Skeletal muscle tissue (tissue), 4 donors: ENCODE measurements around the gene PANX3. TPM values are rescaled to one million over a fixed set of nuclear protein-coding genes. Genes with fewer than 3 reads are reported as not detected.

ENCODE experiments used
- H3K27ac ChIP-seq: one replicate; pipeline ENCODE4 v1.7.0; 2013; ENCODE audit warnings: mild to moderate bottlenecking, low read depth, low read length, inconsistent platforms
- H3K27me3 ChIP-seq, 3 donors: one replicate each; pipeline ENCODE4 v1.7.0; 2013; ENCODE audit warnings: low read length in 3 of 3; ENCODE audit not compliant: control insufficient read depth in 3 of 3, insufficient read depth in 3 of 3
- H3K36me3 ChIP-seq, 3 donors: one replicate each; pipeline ENCODE4 v1.7.0; 2013; ENCODE audit warnings: low read length in 3 of 3; ENCODE audit not compliant: control insufficient read depth in 3 of 3, insufficient read depth in 3 of 3
- H3K4me1 ChIP-seq, 3 donors: one replicate each; pipeline ENCODE4 v1.7.0; 2013; ENCODE audit warnings: low read length in 3 of 3, mild to moderate bottlenecking in 3 of 3; ENCODE audit not compliant: control insufficient read depth in 3 of 3, insufficient read depth in 3 of 3
- H3K4me3 ChIP-seq, 3 donors: one replicate each; pipeline ENCODE4 v1.7.0; 2013; ENCODE audit warnings: low read length in 3 of 3
- H3K9ac ChIP-seq, 3 donors: one replicate each; pipeline ENCODE4 v1.7.0; 2013; ENCODE audit warnings: low read length in 3 of 3, mild to moderate bottlenecking in 3 of 3, moderate library complexity in 2 of 3, low read depth in 1 of 3
- H3K9me3 ChIP-seq, 3 donors: one replicate each; pipeline ENCODE4 v1.7.0; 2013; ENCODE audit warnings: low read length in 3 of 3; ENCODE audit not compliant: control insufficient read depth in 3 of 3
- total RNA-seq: library from RNA; depleted of rRNA; stranded (reverse); fragments of >200 nt; gene quantifications from one replicate; pipeline ENCODE4 v1.2.3, GENCODE V29; 2014
- donor health status: Osteomylitis.

Gene PANX3
- total RNA-seq, 1 donor from 2014 or later, result not detected

GRCh38 chr11:124646148-124646547 lies 34.9 kb downstream of the PANX3 start:
- Histone ChIP-seq H3K36me3 (peaks cover 0 to 14% (median 9%) of the 10 kb centered on the region in 3 donors), H3K4me3 (no peak overlapping the region), H3K9me3 (no peaks in the 10 kb centered on the region), H3K9ac (no peak overlapping the region), H3K27ac (no peak overlapping the region), H3K27me3 (no peaks in the 10 kb centered on the region), H3K4me1 (peaks cover 2 to 6% (median 4%) of the 10 kb centered on the region in 3 donors)

GRCh38 chr11:124648610-124649009 lies 37.4 kb downstream of the PANX3 start:
- Histone ChIP-seq H3K9ac (no peak overlapping the region), H3K9me3 (no peaks in the 10 kb centered on the region), H3K27ac (no peak overlapping the region), H3K4me1 (peaks cover 2 to 6% (median 4%) of the 10 kb centered on the region in 3 donors), H3K36me3 (peaks cover 0 to 27% (median 9%) of the 10 kb centered on the region in 3 donors), H3K27me3 (no peaks in the 10 kb centered on the region), H3K4me3 (no peak overlapping the region)

- Histone ChIP-seq H3K27me3 (no peaks in the 10 kb centered on the region), H3K4me3 (no peak overlapping the region), H3K27ac (no peak overlapping the region), H3K36me3 (peaks cover 0 to 23% (median 3%) of the 10 kb centered on the region in 3 donors), H3K9ac (no peak overlapping the region), H3K4me1 (no peaks in the 10 kb centered on the region), H3K9me3 (no peaks in the 10 kb centered on the region)
Measured at GRCh38 chr11:124656774-124657630, 45.8 kb downstream of the PANX3 start.

- H3K4me3 ChIP-seq, result no peak overlapping the region
- H3K4me1 ChIP-seq, result no peaks in the 10 kb centered on the region
- H3K27ac ChIP-seq, result no peak overlapping the region
- no peak overlapping the region for H3K9ac ChIP-seq
- peaks cover 0 to 21% (median 3%) of the 10 kb centered on the region in 3 donors for H3K36me3 ChIP-seq
- H3K27me3 ChIP-seq, result no peaks in the 10 kb centered on the region
- H3K9me3 ChIP-seq, result no peaks in the 10 kb centered on the region
Measured at GRCh38 chr11:124657904-124658303, 46.7 kb downstream of the PANX3 start.

- Histone ChIP-seq H3K9me3 (no peaks in the 10 kb centered on the region), H3K36me3 (peaks cover 0 to 15% (median 3%) of the 10 kb centered on the region in 3 donors)
Measured at GRCh38 chr11:124658501-124658900, 47.3 kb downstream of the PANX3 start.

GRCh38 chr11:124658986-124659385 lies 47.8 kb downstream of the PANX3 start:
- no peak overlapping the region for H3K4me3 ChIP-seq
- H3K27ac ChIP-seq, result no peak overlapping the region
- H3K36me3 ChIP-seq, result peaks cover 0 to 13% (median 3%) of the 10 kb centered on the region in 3 donors
- no peaks in the 10 kb centered on the region for H3K4me1 ChIP-seq
- H3K9ac ChIP-seq, result no peak overlapping the region
- H3K9me3 ChIP-seq, result no peaks in the 10 kb centered on the region
- no peaks in the 10 kb centered on the region for H3K27me3 ChIP-seq

More at GRCh38 chr11:124658501-124658900, 47.3 kb downstream of the PANX3 start:
- H3K9ac ChIP-seq, result no peak overlapping the region
- H3K4me1 ChIP-seq, result no peaks in the 10 kb centered on the region
- H3K4me3 ChIP-seq, result no peak overlapping the region
- H3K27ac ChIP-seq, result no peak overlapping the region
- H3K27me3 ChIP-seq, result no peaks in the 10 kb centered on the region

- Histone ChIP-seq H3K9me3 (no peaks in the 10 kb centered on the region), H3K9ac (no peak overlapping the region), H3K36me3 (peaks cover 4 to 12% (median 7%) of the 10 kb centered on the region in 3 donors), H3K4me1 (no peaks in the 10 kb centered on the region), H3K27me3 (no peaks in the 10 kb centered on the region), H3K27ac (no peak overlapping the region), H3K4me3 (no peak overlapping the region)
Measured at GRCh38 chr11:124661553-124661952, 50.3 kb downstream of the PANX3 start.

GRCh38 chr11:124662106-124662505 lies 50.9 kb downstream of the PANX3 start:
- H3K9me3 ChIP-seq, result no peaks in the 10 kb centered on the region

GRCh38 chr11:124663861-124664260 lies 52.6 kb downstream of the PANX3 start:
- Histone ChIP-seq H3K4me1 (no peaks in the 10 kb centered on the region), H3K27ac (no peak overlapping the region), H3K4me3 (no peak overlapping the region), H3K36me3 (peaks cover 6 to 15% (median 13%) of the 10 kb centered on the region in 3 donors), H3K9me3 (no peaks in the 10 kb centered on the region), H3K27me3 (no peaks in the 10 kb centered on the region), H3K9ac (no peak overlapping the region)

More at GRCh38 chr11:124662106-124662505, 50.9 kb downstream of the PANX3 start:
- no peak overlapping the region for H3K9ac ChIP-seq
- no peaks in the 10 kb centered on the region for H3K4me1 ChIP-seq
- no peak overlapping the region for H3K4me3 ChIP-seq
- H3K36me3 ChIP-seq, result peaks cover 4 to 12% (median 4%) of the 10 kb centered on the region in 3 donors
- no peak overlapping the region for H3K27ac ChIP-seq
- H3K27me3 ChIP-seq, result no peaks in the 10 kb centered on the region

- Histone ChIP-seq H3K27me3 (no peaks in the 10 kb centered on the region), H3K27ac (no peak overlapping the region), H3K9ac (no peak overlapping the region), H3K4me3 (no peak overlapping the region), H3K9me3 (no peaks in the 10 kb centered on the region), H3K36me3 (peaks cover 6 to 13% (median 11%) of the 10 kb centered on the region in 3 donors), H3K4me1 (peaks cover 0 to 6% (median under 1%) of the 10 kb centered on the region in 3 donors)
Measured at GRCh38 chr11:124667601-124668000, 56.4 kb downstream of the PANX3 start.
